HepG2 (cell line): ENCODE measurements around the gene LEMD2. TPM values are rescaled to one million over a fixed set of nuclear protein-coding genes. Genes with fewer than 3 reads are reported as not detected.

Experiments
- AHDC1 ChIP-seq: sonication (generic); formaldehyde crosslinking; IDR thresholded peaks from 2 replicates; pipeline ENCODE4 v1.5.1; 2020; ENCODE audit warnings: mild to moderate bottlenecking, missing genetic modification reagents, borderline replicate concordance
- ARHGAP35 ChIP-seq: sonication (generic); formaldehyde crosslinking; IDR thresholded peaks from 2 replicates; pipeline ENCODE4 v1.9.0; 2022; ENCODE audit warnings: mild to moderate bottlenecking, inconsistent platforms, moderate library complexity, missing genetic modification reagents, borderline replicate concordance
- CEBPZ ChIP-seq: IDR thresholded peaks from 2 replicates; pipeline ENCODE4 v1.6.1; 2012; ENCODE audit warnings: low read length, improper control_type of control experiment
- ETV6 ChIP-seq: sonication (generic); formaldehyde crosslinking; conservative IDR thresholded peaks from 2 replicates; pipeline ENCODE4 v1.4.0; 2020; ENCODE audit warnings: missing genetic modification reagents
- FOXK1 ChIP-seq: sonication (generic); formaldehyde crosslinking; IDR thresholded peaks from 2 replicates; pipeline ENCODE4 v1.4.0; 2020; ENCODE audit warnings: low read depth, missing genetic modification reagents, borderline replicate concordance
- HNF4G ChIP-seq, 2 experiments: sonication (generic) in 1 of 2; formaldehyde crosslinking in 1 of 2; IDR thresholded peaks; 2 replicates each; pipeline versions ENCODE4 v1.4.0 to v1.6.1; 2011 to 2020; ENCODE audit warnings: borderline replicate concordance in 2 of 2, low read depth in 2 of 2, mild to moderate bottlenecking in 2 of 2, low read length in 1 of 2, missing genetic modification reagents in 1 of 2, moderate library complexity in 1 of 2
- MAFK ChIP-seq, 2 experiments: IDR thresholded peaks in 1 of 2; conservative IDR thresholded peaks in 1 of 2; 2 replicates each; pipeline ENCODE4 v1.6.1; 2011; ENCODE audit warnings: improper control_type of control experiment in 2 of 2, low read length in 2 of 2
- PHF21A ChIP-seq: sonication (generic); formaldehyde crosslinking; IDR thresholded peaks from 2 replicates; pipeline ENCODE4 v1.5.0; 2020; ENCODE audit warnings: mild to moderate bottlenecking, missing genetic modification reagents
- REL ChIP-seq: sonication (generic); formaldehyde crosslinking; conservative IDR thresholded peaks from 2 replicates; pipeline ENCODE4 v1.8.0; 2022; ENCODE audit warnings: mild to moderate bottlenecking, missing genetic modification reagents, moderate library complexity
- SPEN ChIP-seq: sonication (generic); formaldehyde crosslinking; IDR thresholded peaks from 2 replicates; pipeline ENCODE4 v1.5.1; 2020; ENCODE audit warnings: low read depth, mild to moderate bottlenecking, missing genetic modification reagents
- U2AF2 ChIP-seq: fragments of 200-400 bp; formaldehyde crosslinking; IDR thresholded peaks from 2 replicates; pipeline ENCODE4 v1.6.1; 2017; ENCODE audit warnings: low read depth, mild to moderate bottlenecking, low read length
- ZNF331 ChIP-seq: sonication (generic); formaldehyde crosslinking; IDR thresholded peaks from 2 replicates; pipeline ENCODE4 v1.4.0; 2020; ENCODE audit warnings: missing genetic modification reagents
- ZNF605 ChIP-seq: sonication (generic); formaldehyde crosslinking; IDR thresholded peaks from 2 replicates; pipeline ENCODE4 v1.8.0; 2022; ENCODE audit warnings: mild to moderate bottlenecking, missing genetic modification reagents
- polyA plus RNA-seq, 8 experiments: library from polyadenylated mRNA; depleted of rRNA in 3 of 8; stranded (reverse) in 7 of 8; unstranded in 1 of 8; fragments of >200 nt; fragmentation: Illumina TruSeq in 4 of 8; extraction: Trizol in 4 of 8; gene quantifications; 2 replicates each; pipeline versions ENCODE4 v1.2.1 to v1.2.3, GENCODE V29; 2011 to 2016; ENCODE audit warnings: low read depth in 4 of 8, missing spikeins in 1 of 8, mixed read lengths in 1 of 8; ENCODE audit not compliant: insufficient read depth in 1 of 8
- total RNA-seq, 5 experiments: library from RNA; depleted of rRNA; stranded (reverse); fragments of >200 nt; fragmentation: Illumina TruSeq; extraction: Trizol; gene quantifications; 2 replicates each; pipeline ENCODE4 v1.2.3, GENCODE V29; 2016; ENCODE audit warnings: low read depth in 1 of 5

LEMD2 gene
- total and polyA plus RNA-seq, 2 of the 13 experiments (the other 11 are each of a cell fraction or from before 2014, with no cell fraction given) = 45.2 to 62.9 TPM

DNA sequence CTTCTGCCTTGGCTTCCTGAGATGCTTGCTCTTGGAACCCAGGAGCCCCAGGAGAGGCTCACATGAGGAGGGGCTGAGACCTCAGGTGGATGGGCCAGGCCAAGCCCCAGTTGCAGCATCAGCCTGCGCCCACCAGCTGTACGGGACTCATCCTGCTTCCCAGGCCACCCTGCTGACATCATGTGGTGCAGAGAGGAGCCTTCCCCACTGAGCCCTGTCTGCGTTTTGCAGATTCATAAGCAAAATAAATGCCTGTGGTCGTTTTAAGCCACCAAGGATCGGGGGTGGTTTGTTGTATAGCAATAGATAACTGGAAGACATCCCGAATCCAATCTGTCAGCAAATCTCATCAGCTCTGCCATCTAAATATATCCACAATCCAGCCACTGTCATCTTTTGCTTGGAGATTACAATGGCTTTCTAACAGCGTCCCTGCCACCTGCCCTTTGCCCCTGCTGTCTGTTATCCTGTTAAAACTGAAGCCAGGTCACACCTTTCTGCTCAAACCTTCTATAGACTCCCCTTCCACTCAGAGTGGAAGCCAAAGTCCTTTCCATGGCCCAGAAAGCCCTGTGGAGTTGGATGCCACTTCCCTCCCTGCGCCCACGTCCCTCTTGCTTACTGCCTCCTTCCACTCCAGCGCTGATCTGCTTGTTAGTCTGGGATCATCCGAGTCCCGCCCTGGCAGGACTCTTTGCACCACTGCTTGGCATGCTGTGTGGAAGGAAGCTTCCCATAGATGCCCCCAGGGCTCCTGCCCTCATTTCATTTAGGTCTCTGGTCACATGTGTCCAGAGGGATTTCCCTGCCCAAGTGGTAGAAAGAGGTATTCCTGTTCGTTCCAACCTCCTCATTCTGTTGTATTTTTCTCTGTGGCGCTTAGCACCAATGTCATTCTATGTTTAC, 38.9 kb upstream of the LEMD2 start (continued):
- no peak for TF ChIP-seq ETV6 (CRISPR knock-in tag)
- TF ChIP-seq ARHGAP35 (CRISPR knock-in tag) = no peak
- no peak for TF ChIP-seq FOXK1 (CRISPR knock-in tag)
- TF ChIP-seq CEBPZ = no peak
- no peak for TF ChIP-seq REL (CRISPR knock-in tag)
- TF ChIP-seq ZNF331 (CRISPR knock-in tag) = no peak
- TF ChIP-seq PHF21A (CRISPR knock-in tag) = 0 out of 2 replicates have a peak, but pooled peaks have one; percentile 29
- TF ChIP-seq MAFK (conservative IDR thresholded peaks at IDR 0.05 in 1 of 2, IDR thresholded peaks at IDR 0.05 in 1 of 2; ENCODE audit: low read length in 2 of 2) = peak in 1 of 2 experiments; percentile 41; a peak in 2 of 4 replicates
- peak; percentile 20; the same call in 1 of the 2 replicates for TF ChIP-seq HNF4G (IDR thresholded peaks at IDR 0.05; ENCODE audit: borderline replicate concordance, low read depth, low read length)
- TF ChIP-seq HNF4G (CRISPR knock-in tag; IDR thresholded peaks at IDR 0.05; ENCODE audit: borderline replicate concordance, low read depth) = no peak
- no peak for TF ChIP-seq SPEN
- no peak for TF ChIP-seq ZNF605 (CRISPR knock-in tag)
- no peak for TF ChIP-seq AHDC1 (CRISPR knock-in tag)
- no peak for TF ChIP-seq U2AF2
- TF ChIP-seq, all 625 proteins: peak for 3
